ENCODE measurements around the gene WDR6.

The WDR6 gene, protein sequence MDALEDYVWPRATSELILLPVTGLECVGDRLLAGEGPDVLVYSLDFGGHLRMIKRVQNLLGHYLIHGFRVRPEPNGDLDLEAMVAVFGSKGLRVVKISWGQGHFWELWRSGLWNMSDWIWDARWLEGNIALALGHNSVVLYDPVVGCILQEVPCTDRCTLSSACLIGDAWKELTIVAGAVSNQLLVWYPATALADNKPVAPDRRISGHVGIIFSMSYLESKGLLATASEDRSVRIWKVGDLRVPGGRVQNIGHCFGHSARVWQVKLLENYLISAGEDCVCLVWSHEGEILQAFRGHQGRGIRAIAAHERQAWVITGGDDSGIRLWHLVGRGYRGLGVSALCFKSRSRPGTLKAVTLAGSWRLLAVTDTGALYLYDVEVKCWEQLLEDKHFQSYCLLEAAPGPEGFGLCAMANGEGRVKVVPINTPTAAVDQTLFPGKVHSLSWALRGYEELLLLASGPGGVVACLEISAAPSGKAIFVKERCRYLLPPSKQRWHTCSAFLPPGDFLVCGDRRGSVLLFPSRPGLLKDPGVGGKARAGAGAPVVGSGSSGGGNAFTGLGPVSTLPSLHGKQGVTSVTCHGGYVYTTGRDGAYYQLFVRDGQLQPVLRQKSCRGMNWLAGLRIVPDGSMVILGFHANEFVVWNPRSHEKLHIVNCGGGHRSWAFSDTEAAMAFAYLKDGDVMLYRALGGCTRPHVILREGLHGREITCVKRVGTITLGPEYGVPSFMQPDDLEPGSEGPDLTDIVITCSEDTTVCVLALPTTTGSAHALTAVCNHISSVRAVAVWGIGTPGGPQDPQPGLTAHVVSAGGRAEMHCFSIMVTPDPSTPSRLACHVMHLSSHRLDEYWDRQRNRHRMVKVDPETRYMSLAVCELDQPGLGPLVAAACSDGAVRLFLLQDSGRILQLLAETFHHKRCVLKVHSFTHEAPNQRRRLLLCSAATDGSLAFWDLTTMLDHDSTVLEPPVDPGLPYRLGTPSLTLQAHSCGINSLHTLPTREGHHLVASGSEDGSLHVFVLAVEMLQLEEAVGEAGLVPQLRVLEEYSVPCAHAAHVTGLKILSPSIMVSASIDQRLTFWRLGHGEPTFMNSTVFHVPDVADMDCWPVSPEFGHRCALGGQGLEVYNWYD

DNA sequence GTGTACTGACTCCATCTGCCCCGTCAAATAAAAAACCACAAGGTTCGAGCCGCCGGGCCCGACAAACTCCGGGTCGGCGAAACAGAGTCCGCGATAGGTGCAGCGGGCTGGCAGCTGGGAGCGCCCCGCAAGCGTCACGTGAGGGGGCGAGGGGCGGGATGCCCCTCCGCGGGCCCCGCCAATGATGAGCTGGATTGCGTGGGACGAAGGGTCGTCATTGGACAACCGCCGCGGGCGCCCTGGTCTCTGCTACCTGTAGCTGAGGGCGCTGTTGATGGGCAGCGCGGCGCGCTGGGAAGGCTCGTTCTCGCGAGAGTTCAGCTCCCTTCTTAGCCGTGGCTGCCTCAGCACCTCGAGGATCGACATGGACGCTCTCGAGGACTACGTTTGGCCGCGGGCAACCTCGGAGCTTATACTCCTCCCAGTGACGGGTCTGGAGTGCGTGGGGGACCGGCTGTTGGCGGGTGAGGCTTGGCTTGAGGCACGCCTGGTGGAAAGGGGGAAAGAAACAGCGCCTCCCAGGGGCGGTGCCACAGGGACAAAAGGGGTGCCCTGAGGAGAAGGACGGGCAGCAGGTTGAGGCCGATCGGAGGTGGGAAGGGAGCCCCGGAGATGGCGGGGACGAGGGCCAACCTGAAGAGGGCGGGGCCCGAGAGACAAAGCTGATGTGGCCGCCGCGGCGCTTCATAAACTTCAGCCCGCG, at the start of gene WDR6:
Gene WDR6 (plus strand): TSS at position 324 of the 703 bp plus-strand sequence. CDS start 41 bp downstream, at position 365.
- DNase-seq: peak; percentile 97

DNA sequence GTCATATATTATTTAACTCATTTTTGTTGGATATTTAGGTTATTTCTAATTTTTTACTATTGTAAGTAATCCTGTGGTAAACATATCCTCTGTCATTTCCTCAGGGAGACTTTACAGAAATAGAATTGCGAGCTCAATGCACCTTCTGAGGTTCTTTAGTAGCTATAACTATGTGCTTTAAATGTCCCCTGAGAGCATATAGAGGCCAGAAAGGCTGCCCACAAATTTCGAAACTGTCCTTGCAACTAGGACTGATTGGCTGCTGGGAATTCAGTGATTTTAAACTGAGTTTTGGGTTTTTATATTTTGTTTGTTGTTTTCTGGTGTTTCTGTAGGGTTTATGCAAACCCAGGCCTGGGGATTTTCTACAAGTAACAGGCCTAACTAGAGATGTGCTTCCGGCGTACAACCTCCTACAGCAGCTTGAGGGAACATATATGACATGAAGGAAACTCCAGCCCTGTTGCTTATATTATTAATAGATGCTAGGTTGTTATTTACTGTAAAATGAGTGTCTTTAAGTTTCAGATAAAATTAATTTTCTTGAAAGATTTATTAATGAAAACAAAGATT, 46.3 kb upstream of the WDR6 start:
- no peak for DNase-seq

DNA sequence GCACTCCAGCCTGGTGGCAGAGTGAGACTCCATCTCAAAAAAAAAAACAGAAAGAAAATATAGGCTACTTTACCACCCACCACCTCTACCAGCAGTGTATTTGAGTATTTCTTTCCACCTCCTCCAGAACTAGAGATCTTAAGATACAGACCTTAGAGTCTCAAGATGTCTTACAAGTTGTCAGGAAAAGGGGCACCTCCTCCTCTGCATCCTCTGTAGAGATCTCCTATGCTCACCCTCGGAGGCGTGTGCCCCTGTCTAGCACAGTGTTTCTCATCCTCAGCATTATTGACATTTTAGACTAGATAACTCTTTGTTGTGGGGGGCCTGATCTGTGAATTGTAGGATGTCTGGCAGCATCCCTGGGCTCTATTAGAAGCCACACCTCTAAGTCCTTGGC, 44.9 kb upstream of the WDR6 start:
- no peak for DNase-seq

DNA sequence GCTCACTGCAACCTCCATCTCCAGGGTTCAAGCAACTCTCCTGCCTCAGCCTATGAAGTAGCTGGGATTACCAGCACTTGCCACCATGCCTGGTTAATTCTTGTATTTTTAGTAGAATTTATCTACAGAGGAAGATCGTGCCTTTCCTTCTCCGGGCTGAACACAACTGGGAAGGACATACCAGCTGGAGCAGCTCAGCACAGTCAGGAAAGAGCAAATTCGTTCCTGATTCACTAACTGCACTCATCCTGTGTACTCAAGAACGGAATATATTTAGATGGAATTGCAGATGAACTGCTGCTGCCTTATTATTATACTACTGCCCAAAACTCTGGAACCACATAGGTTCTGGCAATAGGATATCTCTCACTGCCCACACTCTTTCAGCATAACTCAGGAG, 44.3 kb upstream of the WDR6 start:
- no peak for DNase-seq

DNA sequence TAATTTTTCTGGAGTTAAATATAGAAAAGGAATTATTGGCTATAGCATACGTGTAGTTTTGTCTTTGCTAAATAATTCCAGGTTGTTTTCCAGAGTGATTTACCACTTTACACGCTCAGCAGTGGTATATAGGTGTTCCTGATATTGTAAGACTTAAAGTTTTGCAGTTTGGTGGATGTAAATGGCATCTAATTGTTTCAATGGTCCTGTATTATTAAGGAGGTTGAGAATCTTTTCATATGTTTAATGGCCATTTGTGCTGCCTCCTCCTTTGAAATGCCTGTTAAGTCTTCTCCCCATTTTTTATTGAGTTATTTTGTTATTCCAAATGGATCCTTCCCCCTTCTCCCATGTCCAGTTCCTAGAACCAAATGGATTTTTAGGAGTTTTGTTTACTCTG, 43.6 kb upstream of the WDR6 start:
- no peak for DNase-seq

DNA sequence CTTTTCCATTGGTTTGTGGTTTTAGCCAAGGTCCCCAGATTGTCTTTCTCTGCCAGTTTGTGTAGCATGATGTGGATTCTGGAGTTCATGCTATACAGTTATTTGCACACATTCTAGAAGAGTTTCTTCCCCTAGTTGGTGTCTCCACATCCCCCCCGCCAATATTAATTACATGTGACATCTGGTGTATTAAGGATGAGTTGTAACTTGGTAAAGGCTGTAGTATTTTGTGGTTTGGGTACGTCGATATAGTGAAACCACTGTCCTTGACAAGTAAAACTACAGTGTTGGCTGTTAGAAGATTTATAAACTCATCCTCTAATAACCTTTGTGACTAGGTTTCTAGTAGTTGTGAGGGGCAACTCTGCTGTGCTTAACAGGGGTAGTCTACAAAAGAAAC, 40.8 kb upstream of the WDR6 start:
- no peak for DNase-seq

DNA sequence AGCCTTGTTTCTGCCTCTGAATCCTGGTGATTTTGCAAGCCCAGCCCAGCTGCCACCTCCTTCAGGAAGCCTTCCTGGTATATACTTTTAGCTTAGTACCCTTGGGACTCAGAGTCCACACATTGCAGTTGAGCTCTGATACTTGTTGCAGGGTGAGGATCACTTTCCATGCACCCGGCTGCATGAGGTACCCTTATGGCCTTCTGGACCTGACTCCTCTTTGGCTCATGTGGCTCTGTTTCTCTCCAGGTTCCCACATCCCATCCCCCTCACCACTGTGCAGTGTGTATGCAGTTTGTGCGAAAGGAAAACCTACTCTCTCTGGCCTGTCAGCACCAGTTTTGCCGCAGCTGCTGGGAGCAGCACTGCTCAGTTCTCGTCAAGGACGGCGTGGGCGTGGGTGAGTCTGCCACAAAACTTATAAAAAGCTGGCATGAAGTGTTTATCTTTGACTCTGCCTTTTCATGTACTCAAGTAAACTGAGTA, 40.3 kb upstream of the WDR6 start:
- DNase-seq: no peak

DNA sequence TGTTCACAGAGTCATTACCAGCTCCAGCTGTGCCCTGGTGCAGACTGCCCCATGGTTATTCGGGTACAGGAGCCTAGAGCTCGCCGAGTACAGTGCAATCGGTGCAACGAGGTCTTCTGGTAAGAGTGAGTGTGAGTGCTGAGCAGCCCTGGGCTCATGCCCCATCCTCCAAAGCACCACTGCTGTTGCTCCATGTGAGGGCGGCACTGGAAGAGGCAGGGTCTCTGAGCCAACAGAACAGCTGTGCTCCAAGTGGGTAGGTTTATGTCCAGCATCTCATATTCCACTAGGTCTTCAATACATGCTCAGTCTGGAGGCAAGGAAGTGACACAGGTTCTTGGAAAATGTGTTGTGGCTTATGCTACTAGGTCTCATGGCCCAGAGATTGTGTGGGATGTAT, 36.6 kb upstream of the WDR6 start:
- DNase-seq: no peak

DNA sequence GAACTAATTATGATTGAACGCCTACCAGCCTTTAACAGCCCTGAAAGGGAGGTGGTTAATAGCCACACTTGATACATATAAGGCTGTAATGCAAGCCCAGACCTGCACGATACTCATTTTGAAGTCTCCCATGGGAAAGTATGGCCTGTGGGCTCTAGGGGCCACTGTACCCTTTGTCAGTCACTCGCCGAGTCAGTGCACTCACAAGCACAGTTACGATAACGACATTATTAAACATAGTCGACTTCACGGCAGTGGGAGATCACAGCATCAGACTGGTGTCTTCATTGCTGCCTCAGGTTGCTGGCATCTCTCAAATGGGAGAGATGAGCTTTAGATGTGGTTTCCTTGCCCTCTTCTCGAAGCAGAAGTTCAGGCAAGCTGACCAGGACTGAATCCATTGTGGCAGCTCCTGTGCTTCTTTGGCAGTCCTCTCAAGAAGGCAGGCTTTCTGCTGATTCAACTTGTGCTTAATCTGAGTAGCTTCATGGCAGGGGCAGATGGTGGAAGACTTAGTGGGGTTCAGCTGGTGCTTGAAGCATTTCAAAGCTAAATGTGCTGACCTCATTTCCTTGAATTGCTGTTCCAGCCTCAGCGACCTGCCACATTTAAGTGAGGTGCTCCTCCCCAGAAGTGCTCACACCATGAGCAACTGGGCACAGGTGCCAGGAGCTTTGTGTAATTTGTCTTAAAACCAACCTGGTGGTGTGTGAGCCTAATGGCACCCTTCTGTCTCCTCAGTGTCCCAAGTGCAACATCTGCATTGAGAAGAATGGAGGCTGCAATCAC, 32.9 kb upstream of the WDR6 start:
- DNase-seq: no peak

DNA sequence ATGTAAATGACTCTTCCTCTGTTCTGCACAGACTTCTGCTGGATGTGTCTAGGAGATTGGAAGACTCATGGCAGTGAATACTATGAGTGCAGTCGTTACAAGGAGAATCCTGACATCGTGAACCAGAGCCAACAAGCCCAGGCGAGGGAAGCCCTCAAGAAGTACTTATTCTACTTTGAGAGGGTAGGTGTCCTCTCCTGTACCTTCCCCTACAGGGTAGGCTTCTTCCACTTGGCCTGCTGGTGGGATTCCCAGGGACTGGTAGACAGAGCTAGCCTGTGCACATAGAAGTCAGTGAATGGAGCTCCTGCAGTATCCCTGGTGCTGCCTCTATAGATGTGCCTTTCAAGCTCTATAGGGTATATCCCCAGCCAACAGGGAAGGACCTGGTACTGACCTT, 27.7 kb upstream of the WDR6 start:
- no peak for DNase-seq

DNA sequence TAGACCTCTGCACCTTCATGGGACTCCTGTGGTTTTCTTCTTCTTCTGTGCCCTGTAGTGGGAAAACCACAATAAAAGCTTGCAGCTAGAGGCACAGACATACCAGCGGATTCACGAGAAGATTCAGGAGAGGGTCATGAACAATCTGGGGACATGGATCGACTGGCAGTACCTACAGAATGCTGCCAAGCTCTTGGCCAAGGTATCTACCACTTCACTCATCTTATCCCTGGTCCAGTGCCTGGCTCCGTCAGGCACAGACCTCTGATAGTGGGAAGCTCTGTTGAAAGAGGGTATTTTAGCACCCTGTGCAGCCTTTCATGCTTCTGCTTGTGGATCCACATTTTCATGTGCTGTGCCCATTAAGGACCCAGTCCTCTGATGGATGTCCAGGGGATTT, 26.9 kb upstream of the WDR6 start:
- no peak for DNase-seq

DNA sequence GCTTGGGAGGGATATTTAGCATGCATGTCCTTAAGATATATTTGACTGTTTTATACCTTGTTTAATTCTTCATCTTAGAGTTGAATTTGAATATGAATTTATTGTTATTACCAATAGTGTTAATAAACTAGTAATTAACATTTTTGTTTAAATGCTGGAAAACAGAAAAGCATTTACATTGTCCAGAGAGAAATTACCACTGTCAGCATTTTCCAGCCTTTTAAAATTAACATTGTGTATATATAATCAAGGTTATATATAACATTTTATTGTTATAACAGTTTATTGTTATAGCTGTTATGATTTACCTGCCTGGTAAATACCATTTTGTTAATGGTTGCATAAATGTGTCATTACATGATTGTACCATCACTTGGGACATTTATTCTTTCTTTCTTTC, 25.2 kb upstream of the WDR6 start:
- DNase-seq: no peak

DNA sequence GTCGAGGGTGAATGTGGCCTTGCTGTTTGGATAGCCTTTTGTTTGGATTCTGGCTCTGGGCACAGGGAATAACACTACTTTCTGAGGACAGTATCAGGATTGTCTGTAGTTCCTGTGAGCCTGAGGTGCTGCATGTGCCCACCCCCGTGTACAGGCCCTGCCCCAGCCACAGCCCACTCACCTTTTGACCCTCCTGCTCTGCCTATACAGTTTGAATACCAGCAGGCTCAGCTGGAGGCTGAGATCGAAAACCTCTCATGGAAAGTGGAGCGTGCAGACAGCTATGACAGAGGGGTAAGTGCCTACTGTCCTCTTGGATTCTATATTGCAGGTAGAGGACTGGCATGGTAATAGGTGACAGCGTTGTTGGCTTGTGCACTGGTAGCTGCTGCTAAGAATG, 24.5 kb upstream of the WDR6 start:
- DNase-seq: no peak

DNA sequence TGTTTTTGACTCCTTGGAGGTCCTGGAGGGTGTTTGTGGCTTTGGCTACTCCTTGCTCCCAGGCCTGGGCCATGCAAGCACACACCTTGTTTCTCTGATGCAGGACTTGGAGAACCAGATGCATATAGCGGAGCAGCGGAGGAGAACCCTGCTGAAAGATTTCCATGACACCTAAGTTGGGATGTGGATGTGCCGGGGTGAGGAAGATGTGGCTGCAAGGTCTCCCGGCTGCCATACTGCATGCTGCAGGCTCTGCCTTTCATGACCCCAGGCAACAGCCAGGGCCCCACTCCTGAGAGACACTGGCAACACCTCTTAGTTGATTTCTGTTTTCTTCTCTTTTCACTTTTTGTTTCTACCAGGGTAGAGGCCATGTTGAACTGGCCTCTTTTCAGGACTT, 24.1 kb upstream of the WDR6 start:
- no peak for DNase-seq

DNA sequence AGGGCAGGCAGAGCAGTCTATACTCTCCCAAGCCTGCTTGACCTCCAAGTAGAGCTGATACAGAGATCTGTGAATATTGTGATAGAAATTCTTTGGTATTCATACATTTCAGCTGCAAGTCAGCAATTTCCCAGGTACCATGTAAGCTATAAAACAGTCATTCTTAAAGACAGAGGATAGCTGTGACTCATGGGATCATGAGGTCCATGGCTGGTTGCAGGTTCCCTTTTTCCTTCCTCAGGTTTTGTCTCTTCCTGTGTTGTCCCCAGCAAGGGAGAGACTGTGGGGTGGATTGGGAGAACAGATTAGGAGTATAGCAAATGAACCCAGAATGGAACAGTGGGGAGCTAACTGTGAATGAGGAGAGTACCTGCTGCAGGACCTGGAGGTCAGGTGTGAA, 22.5 kb upstream of the WDR6 start:
- DNase-seq: no peak

DNA sequence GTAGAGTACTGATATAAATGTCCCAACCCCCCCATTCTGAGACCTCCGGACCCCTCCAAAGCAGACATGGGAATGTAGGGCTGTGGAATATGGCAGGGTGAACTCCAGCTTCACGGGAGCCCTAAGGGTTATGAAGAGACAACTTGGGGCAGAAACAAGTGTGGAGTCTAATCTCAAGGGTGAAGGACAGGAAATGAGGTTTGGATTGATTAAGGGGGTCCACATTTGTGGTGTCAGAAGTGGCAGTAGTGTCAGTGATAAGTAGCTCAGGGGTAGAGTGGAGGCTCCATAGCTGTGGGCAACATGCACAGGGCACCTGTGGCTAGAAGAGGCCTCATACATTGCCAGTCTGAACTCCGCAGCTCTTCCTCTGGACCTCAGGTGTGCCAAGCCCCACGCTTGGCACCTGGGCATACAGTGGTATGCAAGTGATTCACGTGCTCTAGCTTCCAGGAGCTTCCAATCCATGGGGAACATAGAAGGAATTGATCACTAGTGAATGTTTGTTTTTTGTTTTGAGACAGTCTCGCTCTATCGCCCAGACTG, 21.3 kb upstream of the WDR6 start:
- DNase-seq: no peak

DNA sequence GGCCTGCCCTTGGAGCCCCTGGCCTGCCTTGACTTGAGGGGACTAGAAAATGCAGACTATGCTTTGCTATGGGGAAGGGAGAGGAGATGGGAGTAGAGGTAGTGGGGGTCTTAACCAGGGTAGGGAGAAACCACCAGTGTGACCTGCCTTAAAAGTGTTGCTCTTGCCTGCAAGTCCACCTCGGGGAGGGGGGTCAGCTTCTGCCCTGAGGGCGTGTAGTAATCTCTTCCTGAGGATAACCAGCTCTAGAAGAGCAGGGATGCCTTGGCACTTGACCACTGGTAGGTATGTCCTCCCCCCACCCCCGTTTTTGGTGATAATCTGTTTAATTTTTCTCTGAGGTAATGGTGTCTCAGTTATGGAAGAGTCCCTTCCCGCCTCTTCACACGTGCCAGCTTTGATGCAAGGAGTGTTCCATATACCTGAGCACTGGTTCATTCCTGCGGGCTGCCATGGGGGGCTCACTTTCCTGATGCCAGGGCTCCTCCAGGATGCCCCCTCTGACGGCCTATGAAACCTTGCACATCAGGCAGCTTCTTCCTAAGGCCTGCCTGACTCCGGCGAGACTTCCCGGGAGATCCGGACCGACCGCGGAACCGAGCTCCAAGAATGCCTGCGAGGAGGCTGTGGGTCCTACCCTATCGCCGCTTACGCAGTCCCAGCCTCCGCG, 17.9 kb upstream of the WDR6 start:
- no peak for DNase-seq

DNA sequence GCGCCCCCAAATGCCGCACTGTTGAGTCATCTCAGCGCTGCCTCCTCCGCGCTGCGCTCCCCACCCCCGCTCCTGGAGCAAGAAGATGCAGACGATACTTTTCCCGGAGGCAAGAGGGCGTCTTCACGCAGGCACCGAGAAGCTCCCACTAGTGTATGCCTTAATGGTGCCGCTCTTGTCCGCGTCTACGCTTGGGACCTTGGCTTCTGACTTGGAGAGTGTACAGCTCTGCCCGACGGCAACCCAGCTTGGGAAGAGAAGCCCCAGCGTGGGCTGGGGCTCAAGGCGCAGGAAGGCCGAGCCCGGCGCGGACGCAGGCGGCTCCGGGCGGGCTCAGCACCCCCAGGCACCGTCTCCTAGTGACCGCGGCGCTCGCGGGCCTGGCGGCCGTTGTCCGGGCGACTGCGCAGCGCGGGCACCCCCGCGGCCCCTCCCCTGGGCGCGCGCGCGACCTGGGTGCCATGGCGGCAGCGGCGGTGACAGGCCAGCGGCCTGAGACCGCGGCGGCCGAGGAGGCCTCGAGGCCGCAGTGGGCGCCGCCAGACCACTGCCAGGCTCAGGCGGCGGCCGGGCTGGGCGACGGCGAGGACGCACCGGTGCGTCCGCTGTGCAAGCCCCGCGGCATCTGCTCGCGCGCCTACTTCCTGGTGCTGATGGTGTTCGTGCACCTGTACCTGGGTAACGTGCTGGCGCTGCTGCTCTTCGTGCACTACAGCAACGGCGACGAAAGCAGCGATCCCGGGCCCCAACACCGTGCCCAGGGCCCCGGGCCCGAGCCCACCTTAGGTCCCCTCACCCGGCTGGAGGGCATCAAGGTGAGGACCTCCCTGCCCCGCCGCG, 17.2 kb upstream of the WDR6 start, which contains the start of gene P4HTM:
Gene P4HTM (plus strand): TSS at position 446 of the 840 bp plus-strand sequence. CDS start 16 bp downstream, at position 462.
- peak; percentile 76 for DNase-seq

DNA sequence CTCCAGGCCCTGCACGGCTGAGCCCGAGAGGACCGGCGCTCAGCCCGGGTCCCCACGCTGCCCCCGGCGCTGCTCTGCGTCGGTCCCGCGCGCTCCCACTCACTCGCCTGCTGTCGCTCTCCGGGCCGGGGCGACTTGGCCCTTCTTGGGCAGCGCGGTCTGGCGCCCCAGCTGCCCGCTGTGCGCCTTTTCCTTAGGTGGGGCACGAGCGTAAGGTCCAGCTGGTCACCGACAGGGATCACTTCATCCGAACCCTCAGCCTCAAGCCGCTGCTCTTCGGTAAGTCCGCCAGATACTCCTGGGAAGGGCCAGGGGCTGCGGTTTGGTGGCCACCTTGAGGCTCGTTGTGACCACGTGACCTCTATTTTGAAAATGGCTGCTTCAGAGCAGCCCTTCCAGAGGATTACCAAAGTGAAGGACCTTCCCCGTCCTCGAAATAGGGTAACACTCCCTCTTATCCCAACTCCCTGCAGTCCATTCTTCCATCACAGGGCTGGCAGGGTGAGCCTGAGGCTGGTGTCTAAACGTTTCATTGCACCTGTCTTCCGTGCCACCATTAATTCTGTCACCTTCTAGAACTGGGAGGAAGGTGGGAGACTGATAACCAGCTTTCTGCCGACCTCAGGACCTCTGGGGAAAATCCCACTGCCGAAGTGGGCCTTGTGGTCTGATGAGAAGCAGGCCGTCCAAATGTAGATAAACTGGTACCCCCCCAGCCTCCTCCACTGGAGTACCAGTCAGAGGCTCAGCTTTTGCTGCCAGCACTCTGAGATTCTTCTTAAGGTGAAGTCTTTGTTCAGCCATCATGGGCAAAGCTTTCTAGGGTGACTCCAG, 16.3 kb upstream of the WDR6 start:
- no peak for DNase-seq
